ENCODE results near the gene MTREX.

The MTREX gene

DNA sequence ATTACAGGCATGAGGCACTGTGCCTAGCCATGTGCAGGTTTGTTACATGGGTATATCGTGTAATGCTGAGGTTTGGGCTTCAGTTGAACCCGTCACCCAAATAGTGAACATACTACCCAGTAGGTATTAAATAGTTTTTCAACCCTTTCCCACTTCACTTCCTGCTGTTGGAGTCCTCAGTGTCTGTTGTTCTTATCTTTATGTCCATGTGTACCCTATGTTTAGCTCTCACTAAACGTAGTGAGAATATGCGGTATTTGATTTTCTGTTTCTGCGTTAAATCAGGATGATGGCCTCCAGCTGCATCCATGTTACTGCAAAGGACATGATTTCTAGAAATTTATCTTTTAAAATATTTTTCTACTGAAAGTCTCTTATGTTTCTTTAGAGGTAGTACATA lies 17.8 kb downstream of the MTREX start:
- FAIRE-seq, result no peak

DNA sequence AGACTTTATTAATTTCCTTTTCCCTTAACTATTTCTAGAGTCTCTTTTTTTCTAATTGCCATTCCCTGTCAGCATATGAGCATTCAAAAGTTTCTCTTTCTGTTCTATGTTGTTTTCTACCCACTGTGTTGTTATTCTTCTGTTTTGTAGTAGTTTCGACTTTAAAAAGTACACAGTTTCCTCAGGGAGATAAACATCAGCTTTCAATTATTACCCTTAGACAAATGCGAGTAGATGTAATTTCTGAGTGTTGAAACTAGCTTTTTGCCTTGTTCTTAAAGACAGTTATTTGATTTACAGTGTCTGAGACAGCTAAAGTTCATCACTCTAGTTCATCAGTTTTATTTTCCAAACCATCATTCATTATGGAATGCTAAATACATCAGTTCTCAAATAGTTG lies 19.5 kb downstream of the MTREX start:
- no peak for FAIRE-seq

DNA sequence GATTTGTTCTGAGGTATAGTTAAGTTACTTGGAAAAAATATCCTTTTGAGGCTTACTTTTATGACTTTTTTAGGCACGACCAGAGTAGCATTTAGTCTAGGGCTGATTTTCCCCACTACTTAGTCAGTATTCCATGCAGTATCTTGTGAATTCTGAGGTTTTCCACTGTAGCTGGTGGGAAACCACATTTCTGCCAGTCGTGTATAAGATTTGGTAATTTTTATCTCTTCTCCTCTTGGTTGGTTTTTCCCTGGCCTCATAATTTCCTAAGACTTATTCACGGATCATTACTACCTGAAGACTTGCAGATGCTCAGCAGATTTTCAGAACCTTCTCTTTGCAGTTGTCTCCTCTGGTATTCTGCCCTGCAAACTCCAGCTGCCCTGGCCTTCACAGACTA lies 23.5 kb downstream of the MTREX start:
- FAIRE-seq, result no peak

DNA sequence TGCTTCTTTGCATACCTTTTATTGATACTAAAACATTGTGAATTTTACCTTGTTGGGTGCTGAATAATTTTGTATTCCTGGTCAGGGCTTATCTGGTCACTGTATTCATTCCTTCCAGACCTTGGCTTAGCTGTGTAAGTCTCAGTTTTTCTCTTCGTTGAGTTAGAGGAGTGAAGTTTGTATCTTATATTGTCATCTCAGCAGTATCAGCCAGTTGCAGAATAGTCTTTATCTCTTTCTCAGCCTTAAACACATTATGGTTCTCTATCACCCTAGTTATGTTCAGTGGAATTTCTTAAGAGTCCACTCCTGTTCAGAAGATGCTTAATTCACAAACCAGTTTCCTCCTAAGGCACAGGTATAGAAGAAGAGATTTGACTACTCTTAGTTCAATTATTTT lies 25.2 kb downstream of the MTREX start:
- FAIRE-seq, result no peak

DNA sequence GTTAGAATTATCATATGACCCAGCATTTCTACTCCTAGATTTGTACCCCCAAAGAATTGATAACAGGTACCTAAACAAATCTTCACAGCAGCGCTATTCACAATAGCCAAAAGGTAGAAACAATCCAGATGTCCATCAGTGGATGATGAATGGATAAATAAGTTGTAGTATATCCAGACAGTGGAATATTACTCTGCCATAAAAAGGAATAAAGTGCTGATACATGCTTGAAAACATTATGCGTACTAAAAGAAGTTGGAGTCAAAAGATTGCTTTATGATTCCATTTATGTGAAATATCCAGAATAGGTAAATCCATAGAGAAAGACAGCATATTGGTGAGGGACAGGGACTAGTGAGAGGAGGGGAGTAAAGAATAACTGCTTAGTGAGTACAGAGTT lies 26.0 kb downstream of the MTREX start:
- FAIRE-seq, result no peak

DNA sequence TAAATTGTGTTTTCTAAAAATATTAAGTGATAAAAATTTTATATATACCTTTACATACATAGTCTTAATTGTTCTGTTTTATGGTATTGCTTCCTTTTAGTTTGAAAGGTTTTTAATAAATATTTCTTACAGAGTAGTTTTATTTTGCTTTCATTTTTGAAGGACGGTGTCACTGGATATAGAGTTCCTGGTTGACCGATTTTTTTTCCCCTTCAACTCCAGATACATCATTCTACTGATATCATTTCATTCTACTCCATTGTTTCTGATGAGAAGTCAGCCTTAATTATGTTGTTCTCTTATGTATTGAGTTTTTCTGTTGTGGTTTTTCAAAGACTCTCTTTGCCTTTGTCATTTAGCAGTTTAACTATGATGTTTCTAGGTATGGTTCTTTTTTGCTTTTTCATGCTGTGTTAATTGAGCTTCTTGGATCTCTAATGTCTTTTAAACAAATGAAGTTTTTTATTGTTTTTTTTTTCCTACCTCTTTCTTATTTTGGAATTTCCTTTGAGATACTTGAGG lies 30.4 kb downstream of the MTREX start:
- peak; percentile 85 for FAIRE-seq

DNA sequence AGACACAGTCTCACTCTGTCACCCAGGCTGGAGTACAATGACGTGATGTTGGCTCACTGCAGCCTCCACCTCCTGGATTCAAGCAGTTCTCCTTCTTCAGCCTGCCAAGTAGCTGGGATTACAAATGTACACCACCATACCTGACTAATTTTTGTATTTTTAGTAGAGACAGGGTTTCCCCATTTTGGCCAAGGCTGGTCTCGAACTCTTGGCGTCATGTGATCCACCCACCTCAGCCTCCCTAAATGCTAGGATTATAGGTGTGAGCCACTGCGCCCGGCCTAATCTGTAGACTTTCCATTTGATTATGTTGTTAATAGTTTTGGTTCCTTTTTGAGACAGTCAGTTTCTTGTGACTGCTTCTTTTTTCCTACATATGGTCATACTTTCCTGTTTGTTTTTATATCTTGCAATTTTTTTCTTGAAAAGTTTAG lies 31.0 kb downstream of the MTREX start:
- FAIRE-seq, result no peak

DNA sequence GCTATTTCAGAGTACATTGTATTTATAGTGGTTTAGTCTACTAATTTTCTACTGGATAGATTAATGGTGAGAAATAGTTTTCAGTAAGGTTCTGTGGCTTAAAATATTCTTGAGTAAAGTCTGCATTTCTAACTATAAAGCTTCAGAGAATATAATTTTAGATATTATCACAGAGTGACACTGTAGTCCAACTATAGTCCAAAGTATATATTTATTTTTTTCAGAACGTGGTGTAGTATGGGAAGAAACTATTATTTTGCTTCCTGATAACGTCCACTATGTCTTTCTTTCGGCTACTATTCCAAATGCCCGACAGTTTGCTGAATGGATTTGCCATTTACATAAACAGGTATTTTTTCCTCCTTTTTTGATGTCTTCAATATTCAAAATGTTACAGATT lies 35.3 kb downstream of the MTREX start:
- FAIRE-seq, result no peak

DNA sequence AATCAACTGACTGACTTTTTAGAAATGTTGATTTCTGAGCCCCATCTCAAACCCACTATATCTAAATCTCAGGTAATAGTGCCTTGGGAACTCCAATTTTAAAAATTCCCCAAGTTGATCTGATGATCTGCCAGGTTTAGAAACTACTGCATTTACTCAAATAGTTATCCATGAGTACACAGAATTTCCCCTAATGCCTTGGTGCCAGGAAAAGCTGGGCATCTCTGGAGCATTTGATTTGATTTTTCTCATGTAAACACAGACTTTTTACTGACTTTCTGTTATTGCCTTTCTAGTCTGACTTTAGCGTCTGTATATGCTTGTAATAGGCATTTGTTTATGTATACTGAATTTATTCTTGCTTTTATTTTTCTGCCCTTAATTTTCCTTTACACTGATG lies 35.8 kb downstream of the MTREX start:
- no peak for FAIRE-seq

DNA sequence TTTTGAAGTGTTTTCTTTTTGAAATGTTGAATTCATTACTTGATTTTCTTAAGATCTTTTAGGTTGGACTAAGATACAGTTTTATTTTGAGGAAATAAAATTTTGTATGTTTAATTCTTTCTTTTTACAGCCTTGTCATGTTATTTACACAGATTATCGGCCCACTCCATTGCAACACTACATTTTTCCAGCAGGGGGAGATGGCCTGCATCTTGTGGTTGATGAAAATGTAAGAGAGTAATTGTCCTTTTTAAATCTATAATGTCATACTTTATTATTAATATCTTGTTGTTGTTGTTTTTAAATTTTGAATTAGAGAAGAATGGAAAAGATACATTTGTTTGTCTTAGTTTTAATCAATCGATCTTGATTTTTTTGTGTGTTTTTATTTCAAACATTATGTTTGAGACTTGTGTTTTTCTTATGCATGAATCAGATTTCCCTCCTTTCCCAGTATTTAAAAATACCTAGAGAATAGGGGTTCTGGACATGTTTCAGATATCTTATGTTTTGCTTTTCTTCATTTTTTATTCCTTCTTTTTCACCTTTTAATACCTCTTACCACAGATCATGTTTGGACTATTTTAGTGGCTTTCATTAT lies 36.7 kb downstream of the MTREX start:
- peak; percentile 97 for FAIRE-seq

DNA sequence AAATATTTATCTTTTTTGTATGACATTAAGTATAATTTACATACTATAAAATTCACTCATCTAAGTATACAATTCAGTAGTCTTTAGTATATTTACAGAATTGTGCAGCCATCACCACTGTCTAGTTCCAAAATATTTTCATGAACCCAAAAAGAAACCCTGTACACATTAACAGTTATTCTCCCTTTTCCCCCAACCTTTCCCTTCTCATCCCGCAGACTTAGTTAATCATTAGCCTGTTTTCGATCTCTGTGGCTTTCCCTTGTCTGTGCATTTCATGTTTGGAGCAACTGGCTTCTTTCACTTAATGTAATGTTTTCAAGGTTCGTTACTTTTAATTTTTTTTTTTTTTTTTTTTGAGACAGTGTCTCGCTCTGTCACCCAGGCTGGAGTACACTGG lies 37.5 kb downstream of the MTREX start:
- no peak for FAIRE-seq

DNA sequence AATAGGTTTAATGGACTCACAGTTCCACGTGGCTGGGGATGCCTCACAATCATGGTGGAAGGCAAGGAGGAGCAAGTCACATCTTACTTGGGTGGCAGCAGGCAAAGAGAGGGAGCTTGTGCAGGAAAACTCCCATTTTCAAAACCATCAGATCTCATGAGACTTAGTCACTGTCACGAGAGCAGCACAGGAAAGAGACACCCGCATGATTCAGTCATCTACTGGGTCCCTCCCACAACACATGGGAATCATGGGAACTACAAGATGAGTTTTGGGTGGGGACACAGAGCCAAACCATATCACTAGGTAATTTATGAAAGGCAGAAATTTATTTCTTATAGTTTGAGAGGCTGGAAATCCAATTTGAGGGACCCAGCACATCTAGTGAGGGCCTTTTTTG lies 40.0 kb downstream of the MTREX start:
- no peak for FAIRE-seq

DNA sequence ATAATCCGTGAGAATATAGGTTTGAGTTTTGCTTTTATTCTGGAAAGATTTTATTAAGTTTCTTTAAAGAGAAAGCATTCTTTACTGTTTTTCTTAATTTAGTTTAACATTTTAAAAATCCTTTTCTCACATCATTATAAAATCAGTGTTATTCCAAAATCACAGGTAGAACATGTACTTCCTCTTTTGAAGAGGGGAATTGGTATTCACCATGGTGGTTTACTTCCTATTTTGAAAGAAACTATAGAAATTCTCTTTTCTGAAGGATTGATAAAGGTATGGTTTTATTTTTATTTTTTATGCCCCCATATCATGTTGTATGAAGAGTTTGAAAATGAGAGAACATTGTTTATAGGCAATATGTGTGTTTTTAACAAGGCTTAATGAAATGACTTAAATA lies 43.0 kb downstream of the MTREX start:
- peak; percentile 23 for FAIRE-seq

DNA sequence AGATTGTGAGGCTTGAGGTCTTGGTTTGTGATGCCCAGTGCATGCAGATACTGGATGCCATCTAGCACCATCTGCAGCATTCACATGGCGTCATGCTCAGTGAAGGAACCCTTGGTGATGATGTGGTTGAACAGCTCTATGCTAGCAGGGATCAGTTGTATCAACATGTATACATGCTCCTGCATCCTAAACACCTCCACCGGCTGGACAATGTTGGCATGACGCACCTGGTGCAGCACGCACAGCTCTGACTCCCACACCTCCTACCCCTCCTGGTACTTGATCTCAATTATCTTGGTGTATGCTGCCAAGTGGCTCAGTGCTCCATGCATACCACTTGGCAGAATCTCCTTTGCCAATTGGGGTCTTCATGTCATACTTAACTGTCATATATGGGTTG lies 49.1 kb downstream of the MTREX start:
- FAIRE-seq, result no peak

DNA sequence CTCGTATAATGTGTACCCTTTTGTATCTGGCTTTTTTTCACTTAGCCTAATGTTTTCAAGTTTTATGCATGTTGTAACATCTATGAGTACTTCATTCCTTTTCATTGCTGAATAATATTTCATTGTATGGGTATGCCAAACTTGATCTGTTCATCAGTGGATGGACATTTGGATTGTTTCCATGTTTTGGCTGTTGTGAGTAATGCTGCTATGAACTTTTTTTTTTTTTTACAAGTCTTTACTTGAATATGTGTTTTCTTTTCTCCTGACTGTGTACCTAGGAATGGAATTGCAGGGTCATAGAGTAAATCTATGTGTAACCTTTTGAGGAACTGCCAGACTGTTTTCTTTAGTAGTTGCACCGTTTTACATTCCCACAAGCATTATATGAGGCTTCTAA lies 52.4 kb downstream of the MTREX start:
- no peak for FAIRE-seq

DNA sequence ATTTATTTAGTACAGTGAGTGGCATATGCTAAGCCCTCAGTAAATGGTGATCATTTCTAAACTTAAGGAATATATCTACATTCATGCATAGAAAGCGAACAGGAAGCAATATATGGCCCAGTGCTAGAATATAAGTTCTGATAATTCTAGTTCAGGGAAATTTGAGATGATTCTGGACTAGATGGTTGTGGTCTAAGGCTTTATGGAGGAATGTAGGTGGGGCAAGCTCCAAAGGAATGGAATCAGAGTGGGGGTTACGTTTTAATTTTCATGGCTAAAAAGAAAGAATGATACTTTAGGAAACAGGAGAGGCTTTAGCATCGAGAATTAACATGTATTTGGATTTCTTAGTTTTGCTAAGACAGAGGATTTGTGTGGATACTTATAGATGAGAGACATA lies 56.1 kb downstream of the MTREX start:
- FAIRE-seq, result no peak

DNA sequence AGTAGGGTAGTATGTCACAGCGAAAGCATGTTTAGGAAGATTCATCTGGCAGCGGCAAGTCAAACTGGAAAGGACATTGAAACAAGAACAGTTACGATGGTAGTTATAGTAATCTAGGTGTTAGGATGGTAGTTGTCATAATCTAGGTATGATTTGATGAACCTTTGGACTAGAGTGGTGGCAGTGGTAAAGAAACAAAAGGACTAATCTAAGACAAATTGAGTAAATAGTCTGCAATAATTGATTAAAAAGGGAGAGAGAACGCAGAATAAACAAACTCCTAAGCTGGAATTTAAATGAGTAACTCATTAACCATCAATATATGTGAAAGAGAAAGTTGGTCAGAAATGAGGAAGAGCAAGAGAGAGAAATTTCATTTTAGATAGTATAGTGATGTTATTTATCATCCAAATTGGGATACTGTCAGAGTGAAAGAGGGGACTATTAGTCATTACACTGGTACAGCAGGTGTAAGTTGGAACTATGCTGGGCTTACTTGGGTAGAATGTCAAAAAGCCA lies 56.8 kb downstream of the MTREX start:
- no peak for FAIRE-seq

DNA sequence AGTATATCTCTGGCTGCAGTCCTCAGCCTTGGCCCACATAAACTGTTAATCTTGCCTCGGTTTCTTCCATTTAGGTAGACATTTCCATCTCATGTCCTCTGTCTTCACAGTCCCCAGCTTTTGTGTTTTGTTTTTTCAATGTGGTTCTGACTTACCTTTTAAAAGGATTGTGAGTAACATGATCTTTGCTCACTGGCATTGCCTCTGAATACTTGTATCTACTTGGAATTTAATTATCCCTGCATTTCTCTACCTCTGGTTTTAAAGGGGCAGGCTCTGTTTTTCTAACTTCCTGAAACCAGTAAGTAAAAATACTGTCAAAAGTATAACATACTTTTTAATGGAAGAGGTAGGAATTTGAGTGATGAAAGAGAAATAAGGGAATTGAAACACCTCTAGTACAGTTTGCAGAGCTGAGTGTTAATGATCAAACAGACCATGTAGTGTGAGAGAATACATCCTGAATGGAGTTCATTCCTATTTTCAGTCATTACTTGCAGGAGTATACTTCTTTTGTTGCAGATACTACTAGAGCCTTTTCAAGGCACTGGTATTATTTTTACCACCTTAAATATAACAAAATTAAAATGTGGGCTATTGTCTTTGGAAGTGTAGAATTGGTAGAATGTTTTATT lies 62.6 kb downstream of the MTREX start:
- FAIRE-seq, result no peak

DNA sequence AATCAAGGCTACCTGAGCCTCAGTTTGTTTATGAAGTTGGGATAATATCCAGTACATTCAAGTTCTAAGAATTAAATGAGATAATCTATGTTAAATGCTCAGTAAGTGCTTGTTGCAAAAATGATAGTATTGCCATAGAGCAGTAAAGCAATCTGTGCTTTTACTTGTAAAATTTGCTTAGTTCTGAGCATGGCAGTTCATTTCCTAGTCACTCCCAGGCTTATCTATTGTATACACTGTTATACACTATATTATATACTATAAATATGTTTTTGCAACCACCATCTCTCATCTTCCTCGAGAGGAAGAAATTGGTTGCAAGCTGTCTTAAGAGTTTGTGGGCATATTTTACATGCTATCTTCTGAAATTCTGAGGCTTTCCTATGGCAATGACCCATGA lies 63.4 kb downstream of the MTREX start:
- no peak for FAIRE-seq

DNA sequence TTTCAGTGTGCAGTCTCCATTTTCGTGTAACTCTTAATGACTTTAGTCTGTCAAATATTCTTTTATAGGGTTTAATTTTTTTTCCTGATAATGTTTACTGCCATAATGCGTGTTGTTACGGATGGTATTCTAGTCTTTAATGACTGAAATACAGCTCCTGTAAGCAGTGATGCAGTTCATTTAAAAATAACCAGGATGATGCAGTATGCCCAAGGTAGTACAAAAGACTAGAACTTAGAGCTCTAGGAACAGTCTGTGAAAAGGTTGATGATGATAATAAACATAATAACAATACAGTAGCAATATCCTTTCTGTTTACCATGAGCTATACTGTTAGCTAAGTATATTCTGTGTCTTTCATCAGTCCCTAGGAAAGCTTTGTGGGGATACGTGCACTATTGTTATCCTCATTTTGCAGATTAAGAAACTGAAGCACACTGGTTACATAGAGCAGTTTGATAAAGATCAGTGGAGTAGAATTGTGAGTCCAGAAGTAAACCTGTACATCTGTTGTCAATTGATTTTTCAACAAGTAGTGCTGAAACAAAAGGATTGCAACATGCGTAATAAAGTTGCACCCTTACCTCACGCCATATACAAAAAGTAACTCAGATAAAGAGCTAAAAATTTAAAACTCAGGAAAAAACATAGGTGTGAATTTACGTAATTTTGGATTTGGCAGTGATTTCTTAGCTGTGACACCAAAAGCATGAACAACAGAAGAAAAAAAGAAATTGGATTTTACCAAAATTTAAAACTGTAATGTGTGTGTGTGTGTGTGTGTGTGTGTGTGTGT lies 64.5 kb downstream of the MTREX start:
- FAIRE-seq, result no peak

DNA sequence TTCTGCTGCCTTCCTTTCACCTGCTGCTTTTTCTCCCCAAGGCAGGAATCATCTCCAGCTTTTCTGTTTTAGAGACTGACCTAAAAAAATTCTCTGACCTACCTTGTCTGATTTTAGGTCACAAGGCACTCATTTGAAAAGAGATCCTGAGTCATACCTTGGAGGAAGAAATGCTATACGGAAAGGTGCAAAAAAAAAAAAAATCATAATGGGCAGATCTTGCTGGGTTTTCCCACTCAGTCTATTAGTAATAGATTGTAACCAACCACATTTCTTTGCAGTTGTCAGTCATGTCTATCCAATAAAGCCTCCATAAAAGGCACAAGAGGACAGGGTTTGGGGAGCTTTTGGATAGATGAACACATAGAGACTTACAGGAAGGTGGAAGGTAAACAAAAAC lies 70.0 kb downstream of the MTREX start:
- FAIRE-seq, result no peak

DNA sequence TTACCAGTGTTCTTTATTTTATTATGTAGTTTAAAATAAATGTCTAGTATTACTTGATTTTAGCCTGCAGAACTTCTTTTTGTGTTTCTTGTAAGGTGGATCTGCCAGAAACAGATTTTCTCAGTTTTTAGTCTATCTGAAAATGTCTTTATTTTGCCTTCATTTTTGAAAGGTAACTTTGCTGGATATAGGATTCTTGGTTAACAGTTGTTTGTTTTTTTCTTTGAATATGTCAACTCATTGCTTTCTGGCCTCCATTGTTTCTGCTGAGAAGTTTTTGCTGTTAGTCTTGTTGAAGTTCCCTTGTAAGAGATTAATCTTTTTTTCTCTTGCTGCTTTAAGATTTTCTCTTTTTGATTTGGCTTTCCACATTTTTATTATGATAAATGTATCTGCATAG lies 75.5 kb downstream of the MTREX start:
- no peak for FAIRE-seq

DNA sequence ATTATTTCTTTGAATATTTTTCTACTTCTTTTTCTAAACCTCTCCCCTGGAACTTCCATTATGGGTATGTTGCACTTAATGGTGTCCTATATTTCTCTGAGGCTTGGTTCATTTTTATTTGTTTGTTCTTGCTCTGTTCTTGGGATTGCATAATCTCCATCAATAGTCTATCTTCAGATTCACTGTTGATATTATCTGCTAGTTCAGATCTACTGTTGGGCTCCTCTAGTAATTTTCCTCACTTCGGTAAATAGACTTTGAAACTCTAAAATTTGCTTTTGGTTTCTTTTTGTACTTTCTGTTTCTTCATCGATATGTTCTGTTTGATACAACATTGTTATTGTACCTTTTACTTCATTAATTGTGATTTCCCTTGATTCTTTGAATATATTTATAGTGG lies 76.3 kb downstream of the MTREX start:
- no peak for FAIRE-seq

DNA sequence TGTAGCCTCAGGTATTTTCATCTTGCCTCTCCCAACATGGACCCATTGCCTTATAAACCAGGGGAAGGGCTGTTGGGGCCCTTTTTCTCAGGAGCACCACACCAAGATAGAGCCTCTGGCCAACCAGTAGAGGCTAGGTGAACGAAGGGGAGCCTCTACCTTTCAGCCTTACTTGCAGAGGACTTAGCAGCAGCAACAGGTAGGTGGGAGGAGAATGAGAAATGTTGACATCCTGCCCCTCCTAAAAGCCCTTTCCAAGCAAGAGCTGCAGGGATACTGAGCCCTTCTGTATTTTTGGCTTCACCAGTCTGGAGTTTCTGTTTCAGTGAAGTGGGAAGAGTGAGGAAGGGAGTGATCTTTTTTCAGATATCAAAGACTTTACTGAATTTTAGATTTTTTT lies 77.4 kb downstream of the MTREX start:
- FAIRE-seq, result no peak
